Breast epithelium (tissue), 4 donors: ENCODE data around the gene ALK. TPM values are rescaled to one million over a fixed set of nuclear protein-coding genes. Genes with fewer than 3 reads are reported as not detected.

Source experiments
- DNase-seq, 2 donors: peaks; one replicate each; pipeline ENCODE4 v3.0.0-alpha.2; 2019; ENCODE audit warnings: low spot score in 2 of 2
- H3K27ac ChIP-seq, 2 donors: fragments of 200-600 bp; sonication (generic) in 1 of 2; one replicate each; pipeline ENCODE4 v1.5.1; 2016 to 2019; ENCODE audit warnings: mild to moderate bottlenecking in 1 of 2
- H3K27me3 ChIP-seq, 2 donors: fragments of 200-600 bp; sonication (generic) in 1 of 2; one replicate each; pipeline versions ENCODE4 v1.5.1 to v1.6.0; 2017 to 2019; ENCODE audit warnings: control low read depth in 1 of 2, mild to moderate bottlenecking in 1 of 2
- H3K36me3 ChIP-seq: fragments of 200-600 bp; one replicate; pipeline ENCODE4 v1.5.1; 2019
- H3K4me1 ChIP-seq, 2 donors: fragments of 200-600 bp; sonication (generic); one replicate each; pipeline ENCODE4 v1.5.1; 2016 to 2019; ENCODE audit warnings: control low read depth in 1 of 2
- H3K4me3 ChIP-seq, 3 donors: fragments of 200-600 bp; sonication (generic); 1 replicate in 2 of 3; 2 replicates in 1 of 3; pipeline ENCODE4 v1.5.1; 2016 to 2019; ENCODE audit warnings: mild to moderate bottlenecking in 3 of 3, moderate library complexity in 2 of 3
- H3K9me3 ChIP-seq, 2 donors: fragments of 200-600 bp; sonication (generic) in 1 of 2; one replicate each; pipeline ENCODE4 v1.5.1; 2016 to 2019; ENCODE audit warnings: control low read depth in 1 of 2
- CTCF ChIP-seq, 3 donors: fragments of 450-650 bp; IDR thresholded peaks; one replicate each; pipeline ENCODE4 v1.5.1; 2016 to 2017; ENCODE audit warnings: antibody characterized with exemption in 3 of 3, mild to moderate bottlenecking in 3 of 3, moderate library complexity in 3 of 3
- POLR2A ChIP-seq: fragments of 450-650 bp; IDR thresholded peaks from one replicate; pipeline ENCODE4 v1.6.1; 2016; ENCODE audit warnings: antibody characterized with exemption, mild to moderate bottlenecking, moderate library complexity
- POLR2AphosphoS5 ChIP-seq, 3 donors: sonication (generic); formaldehyde crosslinking; IDR thresholded peaks; one replicate each; pipeline ENCODE4 v1.6.1; 2017; ENCODE audit warnings: antibody characterized with exemption in 3 of 3
- intact Hi-C: fragments of 100-400 bp; cut with DNase I; formaldehyde crosslinking; loops from one replicate; pipeline ENCODE4 v1.15.1; 2023; ENCODE audit warnings: low total_unique reads
- total RNA-seq, 3 donors: library from RNA; depleted of rRNA; stranded (reverse); fragments of >200 nt; gene quantifications; one replicate each; pipeline ENCODE4 v1.1.0, GENCODE V29; 2016

The ALK gene
- total RNA-seq, 3 donors from 2014 or later, result 0.33 to 5.6 (median 0.64) TPM

GRCh38 chr2:29575370-29575890 lies 346.0 kb downstream of the ALK start:
- Histone ChIP-seq H3K4me3 (no peak overlapping the region), H3K27ac (no peak overlapping the region), H3K9me3 (no peaks in the 10 kb centered on the region), H3K27me3 (no peaks in the 10 kb centered on the region), H3K4me1 (no peaks in the 10 kb centered on the region), H3K36me3 (no peaks in the 10 kb centered on the region)
- intact Hi-C loops, result no loop called here
- DNase-seq, result no peak
- no peak for TF ChIP-seq POLR2AphosphoS5 (IDR thresholded peaks at IDR 0.05)
- no peak for TF ChIP-seq POLR2A
- no peak for TF ChIP-seq CTCF (IDR thresholded peaks at IDR 0.05)

- Histone ChIP-seq H3K4me3 (no peak overlapping the region), H3K27ac (no peak overlapping the region), H3K36me3 (no peaks in the 10 kb centered on the region), H3K4me1 (no peaks in the 10 kb centered on the region), H3K9me3 (no peaks in the 10 kb centered on the region), H3K27me3 (no peaks in the 10 kb centered on the region)
- intact Hi-C loops, result no loop called here
- no peak for DNase-seq
- TF ChIP-seq POLR2A (no peak), CTCF (IDR thresholded peaks at IDR 0.05) (no peak), POLR2AphosphoS5 (IDR thresholded peaks at IDR 0.05) (no peak)
Observed at GRCh38 chr2:29573612-29574011, 347.8 kb downstream of the ALK start.

GRCh38 chr2:29573147-29573546 lies 348.2 kb downstream of the ALK start:
- H3K4me3 ChIP-seq, result no peak overlapping the region
- no peaks in the 10 kb centered on the region for H3K4me1 ChIP-seq
- no peak for TF ChIP-seq POLR2AphosphoS5 (IDR thresholded peaks at IDR 0.05)
- TF ChIP-seq CTCF (IDR thresholded peaks at IDR 0.05), result no peak
- no peak for TF ChIP-seq POLR2A
- no peaks in the 10 kb centered on the region for H3K9me3 ChIP-seq
- no peak overlapping the region for H3K27ac ChIP-seq
- no peaks in the 10 kb centered on the region for H3K27me3 ChIP-seq
- H3K36me3 ChIP-seq, result no peaks in the 10 kb centered on the region
- intact Hi-C loops, result no loop called here
- DNase-seq, result no peak

- DNase-seq, result no peak
- intact Hi-C loops, result no loop called here
- H3K9me3 ChIP-seq, result no peaks in the 10 kb centered on the region
- H3K27ac ChIP-seq, result no peak overlapping the region
- no peaks in the 10 kb centered on the region for H3K36me3 ChIP-seq
- TF ChIP-seq CTCF (IDR thresholded peaks at IDR 0.05) (no peak), POLR2A (no peak), POLR2AphosphoS5 (IDR thresholded peaks at IDR 0.05) (no peak)
- no peak overlapping the region for H3K4me3 ChIP-seq
- no peaks in the 10 kb centered on the region for H3K4me1 ChIP-seq
- no peaks in the 10 kb centered on the region for H3K27me3 ChIP-seq
Observed at GRCh38 chr2:29570539-29570938, 350.8 kb downstream of the ALK start.

- no peaks in the 10 kb centered on the region for H3K36me3 ChIP-seq
- no peak for DNase-seq
- no peaks in the 10 kb centered on the region for H3K9me3 ChIP-seq
- H3K4me3 ChIP-seq, result no peak overlapping the region
- no peak for TF ChIP-seq POLR2AphosphoS5 (IDR thresholded peaks at IDR 0.05)
- H3K4me1 ChIP-seq, result no peaks in the 10 kb centered on the region
- H3K27ac ChIP-seq, result no peak overlapping the region
- H3K27me3 ChIP-seq, result no peaks in the 10 kb centered on the region
- intact Hi-C loops, result no loop called here
Observed at GRCh38 chr2:29567906-29568520, 353.4 kb downstream of the ALK start.
